CD4-positive, alpha-beta T cell treated with Interleukin-17A for 1 hour (primary cell): ENCODE data around the gene DCAF5.
A peak's percentile ranks its signal among the peaks of the same experiment; 100 is the strongest.

Source experiments
- DNase-seq: peaks from one replicate; pipeline ENCODE4 v3.0.0-alpha.2; 2020

DCAF5 gene

DNA sequence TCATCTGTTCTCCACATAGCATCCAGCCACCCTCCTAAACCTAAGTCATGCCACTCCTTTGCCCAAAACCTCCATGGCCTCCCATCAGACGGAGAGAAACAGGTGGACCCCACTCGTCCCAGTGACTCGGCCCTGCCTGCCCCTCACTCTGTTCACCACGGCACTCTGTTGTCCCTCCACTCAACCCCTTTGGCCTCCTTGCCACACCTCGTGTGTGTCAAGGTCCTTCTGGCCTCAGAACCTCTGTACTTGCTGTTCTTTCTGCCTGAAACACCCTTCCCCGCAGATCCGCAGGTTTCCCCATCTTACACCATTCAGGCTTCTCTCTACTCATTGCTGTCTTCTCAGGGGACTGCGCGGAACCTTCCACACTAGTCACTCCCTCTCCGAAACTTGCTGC lies 149.3 kb downstream of the DCAF5 start:
- DNase-seq: no peak

DNA sequence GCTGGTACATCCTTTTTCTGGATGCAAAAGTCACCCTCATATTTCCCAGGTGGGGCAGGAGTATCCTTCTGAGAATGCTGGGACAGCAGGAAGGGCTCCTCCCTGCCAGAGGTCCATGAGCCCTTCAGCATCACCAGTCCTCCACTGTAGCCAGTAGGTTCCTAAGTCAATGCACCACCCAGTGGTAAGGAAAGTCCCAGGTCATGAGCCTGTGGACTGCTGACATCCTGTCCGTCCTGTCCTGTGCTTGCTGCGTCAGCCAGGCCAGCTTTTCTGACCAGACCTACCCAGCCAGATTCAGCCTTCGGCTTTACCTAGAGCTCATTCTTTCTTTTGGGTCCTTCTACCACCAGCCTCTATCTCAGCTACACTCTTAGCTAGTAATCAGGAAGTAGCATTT lies 150.8 kb downstream of the DCAF5 start:
- DNase-seq: peak; percentile 18

DNA sequence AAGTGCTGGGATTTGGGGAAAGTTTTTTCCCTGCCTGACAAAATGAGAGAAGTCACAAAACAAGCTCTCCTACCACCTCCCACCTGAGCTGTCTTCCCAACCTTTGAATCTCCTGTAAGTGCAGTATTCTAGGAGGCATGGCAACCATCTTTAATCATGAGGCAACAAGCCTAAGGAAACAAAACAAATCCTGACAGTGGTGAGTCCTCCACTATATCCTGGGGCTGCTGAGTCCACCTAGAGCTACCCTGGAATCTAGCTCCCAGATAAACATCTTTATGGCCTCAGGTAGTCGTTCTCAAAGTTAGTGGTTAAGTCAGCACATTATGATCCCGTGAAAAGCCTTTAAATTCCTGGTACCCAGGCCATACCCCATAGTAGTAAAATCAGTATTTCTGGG lies 151.5 kb downstream of the DCAF5 start:
- DNase-seq: no peak
